ENCODE results near the gene PDCD10.

PDCD10 gene

DNA sequence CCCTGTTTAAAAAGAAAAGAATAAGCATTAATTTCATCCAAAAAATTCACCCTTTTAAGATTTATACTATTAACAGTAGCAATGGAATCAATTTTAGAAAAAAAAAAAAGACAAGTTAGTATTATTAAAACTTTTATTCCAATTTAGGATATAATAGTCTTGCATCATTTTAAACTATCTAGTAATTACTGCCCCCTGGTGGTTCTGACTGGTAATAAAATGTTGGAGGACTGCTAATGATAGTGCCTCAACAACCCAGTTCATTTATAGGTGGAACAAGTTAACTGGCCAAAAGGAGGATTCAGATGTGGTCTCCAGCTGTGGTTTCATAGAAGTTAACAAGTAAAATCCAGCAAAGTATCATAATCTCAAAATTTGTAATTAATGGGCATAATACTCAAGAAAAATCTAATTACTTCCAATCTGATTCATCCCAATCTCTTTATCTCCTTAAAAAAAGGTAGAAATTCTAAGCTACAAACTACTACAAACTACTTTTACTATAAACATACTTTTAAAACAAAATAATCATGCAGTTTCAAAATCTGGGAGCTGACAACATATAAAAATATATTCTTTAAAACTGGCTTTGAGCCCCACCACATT lies 50.2 kb downstream of the PDCD10 start:
- DNase-seq = peak in 22 of 58 donors; percentile 0 to 73 (median 12)

GRCh38 chr3:167679526-167679925 lies 55.2 kb downstream of the PDCD10 start:
- no peak for DNase-seq

DNA sequence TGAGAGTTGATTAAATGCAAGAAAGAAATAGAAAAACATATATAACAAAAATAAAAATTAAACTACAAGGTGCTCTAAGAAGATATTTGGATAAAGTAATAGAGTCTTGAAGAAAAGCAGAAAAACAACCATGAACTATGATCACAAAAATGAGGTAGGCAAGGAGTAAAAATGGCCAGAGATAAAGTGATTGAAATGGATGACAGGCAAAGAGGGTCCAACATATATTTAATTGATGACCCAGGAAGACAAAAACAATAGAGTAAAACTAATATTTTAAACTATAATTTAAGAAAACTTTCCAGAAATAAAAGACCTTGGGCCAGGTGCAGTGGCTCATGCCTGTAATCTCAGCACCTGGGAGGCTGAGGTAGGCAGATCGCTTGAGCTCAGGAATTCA lies 58.8 kb downstream of the PDCD10 start:
- no peak for DNase-seq

DNA sequence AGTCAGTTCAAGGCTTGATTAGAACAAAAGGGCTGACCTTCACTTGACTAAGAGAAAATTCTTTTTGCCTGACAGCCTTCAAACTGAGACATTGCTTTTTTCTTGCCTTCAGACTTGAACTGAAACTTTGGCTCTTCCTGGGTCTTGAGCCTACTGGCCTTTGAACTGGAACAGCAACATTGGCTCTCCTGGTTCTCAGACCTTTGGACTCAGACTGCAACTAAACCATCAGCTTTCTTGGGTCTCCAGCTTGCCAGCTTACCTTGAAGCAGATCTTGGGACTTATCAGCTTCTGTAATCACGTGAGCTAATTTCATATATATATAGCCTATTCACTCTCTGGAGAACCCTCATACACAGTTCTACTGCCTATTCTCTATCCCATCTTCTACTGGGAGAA lies 61.5 kb downstream of the PDCD10 start:
- no peak for DNase-seq

DNA sequence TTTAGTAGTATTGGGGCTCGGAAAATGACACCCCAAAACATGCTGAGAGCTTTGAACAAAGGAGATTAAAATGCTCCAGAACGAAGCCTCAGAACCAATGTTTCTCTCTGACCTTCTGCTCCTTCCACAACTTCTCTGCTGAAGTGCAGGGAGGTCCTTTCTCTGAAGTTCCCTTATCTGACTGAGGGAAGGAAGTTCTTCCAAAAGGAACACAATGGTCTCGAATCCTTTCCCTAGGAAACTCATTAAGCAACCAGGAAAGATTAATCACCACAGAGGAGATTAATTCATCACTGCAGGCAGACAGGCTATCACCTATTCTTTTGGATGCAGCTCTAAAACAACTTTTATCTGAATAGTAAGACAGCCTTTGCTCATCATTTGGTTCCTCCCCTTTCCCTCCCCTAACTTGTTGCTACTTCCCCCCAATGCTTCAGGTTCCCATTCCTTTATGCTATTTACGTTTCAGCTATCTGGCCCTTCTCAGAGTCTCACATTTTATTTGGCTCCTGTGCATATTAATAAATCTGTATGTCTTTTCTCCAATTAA lies 62.7 kb downstream of the PDCD10 start:
- no peak for DNase-seq

GRCh38 chr3:167669699-167670098 lies 65.0 kb downstream of the PDCD10 start:
- no peak for DNase-seq

GRCh38 chr3:167668651-167669050 lies 66.0 kb downstream of the PDCD10 start:
- no peak for DNase-seq

GRCh38 chr3:167666563-167666962 lies 68.1 kb downstream of the PDCD10 start:
- DNase-seq = no peak

- no peak for DNase-seq
Observed at GRCh38 chr3:167662919-167663400, 71.7 kb downstream of the PDCD10 start.

DNA sequence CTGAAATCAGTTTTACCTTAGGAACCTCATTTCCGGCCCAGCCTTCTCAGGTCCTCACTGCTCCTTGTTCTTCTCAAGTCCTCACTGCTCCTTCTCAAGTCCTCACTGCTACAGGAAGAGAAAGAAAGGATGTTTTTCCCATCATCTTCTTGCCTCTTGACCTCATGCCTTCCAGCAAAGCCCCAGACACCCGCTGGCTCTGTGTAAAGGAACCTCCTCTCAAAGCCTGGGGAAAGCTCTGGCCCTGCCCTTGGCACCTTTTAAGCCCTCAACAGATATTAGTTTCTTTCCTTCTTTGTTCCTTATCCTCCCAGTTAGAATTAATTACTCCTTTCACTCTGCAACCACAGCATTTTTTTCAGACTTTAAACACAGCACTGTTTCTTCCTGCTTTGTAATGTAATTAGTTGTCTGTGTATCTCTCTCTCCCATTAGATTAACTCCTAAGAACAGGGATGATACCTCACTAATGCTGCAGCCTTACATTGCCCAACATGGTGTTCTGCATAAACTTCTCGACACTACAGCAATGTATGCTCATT lies 76.9 kb downstream of the PDCD10 start:
- no peak for DNase-seq

- DNase-seq = no peak
Observed at GRCh38 chr3:167656821-167657220, 77.9 kb downstream of the PDCD10 start.

DNA sequence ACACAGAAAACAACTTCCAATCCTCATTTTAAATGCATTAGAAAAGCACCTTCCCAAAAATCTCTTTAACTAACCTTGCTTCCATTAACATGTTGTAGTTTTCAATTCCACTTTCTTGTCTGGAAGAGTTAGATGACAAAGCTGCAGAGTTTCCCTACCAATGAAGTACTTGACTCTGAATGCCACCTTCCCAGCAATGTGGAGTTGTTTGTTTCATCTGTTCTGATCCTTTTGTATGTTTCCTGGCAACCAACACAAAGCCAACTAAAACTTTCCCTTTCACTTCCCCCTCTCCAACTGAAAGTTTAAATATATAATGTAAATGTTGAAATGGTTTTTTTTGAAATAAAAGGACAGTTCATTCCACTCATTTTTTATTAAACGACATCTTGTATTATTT lies 80.9 kb downstream of the PDCD10 start, which contains the start of gene WDR49:
WDR49 (minus strand) TSS at position 183 of the 400 bp plus-strand sequence. CDS start 517 bp downstream, outside the sequence.
- DNase-seq = no peak

- DNase-seq = no peak
Observed at GRCh38 chr3:167653155-167653554, 81.5 kb downstream of the PDCD10 start.

GRCh38 chr3:167651826-167652225 lies 82.9 kb downstream of the PDCD10 start:
- DNase-seq = no peak

GRCh38 chr3:167650459-167650858 lies 84.2 kb downstream of the PDCD10 start:
- no peak for DNase-seq

DNA sequence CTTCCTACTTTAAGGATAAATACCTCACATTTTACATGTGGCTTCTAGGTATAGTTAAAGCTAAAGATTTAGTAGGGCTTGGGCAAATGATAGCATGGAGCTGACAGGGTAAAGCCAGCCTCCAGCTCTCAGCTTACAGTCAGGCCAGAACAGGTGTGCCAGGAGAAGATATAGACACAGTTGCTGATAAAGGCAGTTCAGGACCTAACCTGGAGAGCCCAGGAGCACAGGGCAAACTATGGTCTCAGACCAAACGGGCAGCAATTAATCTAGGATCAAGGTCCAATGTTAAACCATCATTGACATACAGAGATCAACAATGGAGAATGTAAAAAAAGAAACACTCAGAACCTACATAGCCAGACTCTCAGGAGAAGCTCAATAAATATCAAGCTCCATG lies 84.9 kb downstream of the PDCD10 start:
- no peak for DNase-seq

DNA sequence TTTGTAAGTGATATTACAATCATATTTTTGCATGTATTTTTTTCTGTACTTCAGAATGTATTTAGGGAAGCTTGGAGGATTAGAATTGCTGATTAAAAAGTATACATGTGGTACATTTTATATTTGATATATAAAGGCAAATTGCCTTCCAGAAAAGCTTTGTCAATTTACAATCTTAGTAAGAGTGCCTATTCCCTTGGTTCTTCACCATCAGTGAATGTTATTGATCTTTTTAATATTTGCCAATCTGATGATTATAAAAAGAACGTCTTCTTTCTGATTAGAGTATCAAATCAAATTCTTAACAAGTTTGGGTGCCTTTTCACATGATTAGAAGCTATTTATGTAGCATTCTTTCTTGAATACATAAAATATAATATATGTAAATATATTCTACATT lies 90.1 kb downstream of the PDCD10 start:
- DNase-seq = no peak

Data from anterior cingulate cortex (tissue), 58 donors.